HepG2 (cell line): ENCODE data around the gene SMTNL1. TPM values are rescaled to one million over a fixed set of nuclear protein-coding genes. Genes with fewer than 3 reads are reported as not detected.

Experiments used
- AKAP8 ChIP-seq: sonication (generic); formaldehyde crosslinking; IDR thresholded peaks from 2 replicates; pipeline ENCODE4 v1.5.1; 2020; ENCODE audit warnings: mild to moderate bottlenecking, missing genetic modification reagents
- NFYC ChIP-seq: IDR thresholded peaks from 2 replicates; pipeline ENCODE4 v1.6.1; 2016; ENCODE audit warnings: missing genetic modification reagents, missing compliant biosample characterization
- PHF8 ChIP-seq: sonication (generic); formaldehyde crosslinking; IDR thresholded peaks from 2 replicates; pipeline ENCODE4 v1.5.0; 2020; ENCODE audit warnings: missing genetic modification reagents
- TGIF2 ChIP-seq: IDR thresholded peaks from 2 replicates; pipeline ENCODE4 v1.6.1; 2016; ENCODE audit warnings: control low read depth, missing compliant biosample characterization
- ZFP36 ChIP-seq: fragments of 150-350 bp; IDR thresholded peaks from 2 replicates; pipeline ENCODE4 v1.6.1; 2018; ENCODE audit warnings: borderline replicate concordance, low read length, low read depth; ENCODE audit not compliant: partially characterized antibody
- ZNF549 ChIP-seq: sonication (generic); formaldehyde crosslinking; IDR thresholded peaks from 2 replicates; pipeline ENCODE4 v1.5.0; 2020; ENCODE audit warnings: missing genetic modification reagents
- ZNF556 ChIP-seq: sonication (generic); formaldehyde crosslinking; IDR thresholded peaks from 2 replicates; pipeline ENCODE4 v1.4.0; 2020; ENCODE audit warnings: mild to moderate bottlenecking, missing genetic modification reagents, borderline replicate concordance
- ZNF558 ChIP-seq: sonication (generic); formaldehyde crosslinking; IDR thresholded peaks from 2 replicates; pipeline ENCODE4 v1.9.0; 2022; ENCODE audit warnings: mild to moderate bottlenecking, missing genetic modification reagents, borderline replicate concordance
- ZNF878 ChIP-seq: sonication (generic); formaldehyde crosslinking; IDR thresholded peaks from 2 replicates; pipeline ENCODE4 v1.8.1; 2023; ENCODE audit warnings: mild to moderate bottlenecking, missing genetic modification reagents, moderate library complexity
- ZSCAN5A ChIP-seq: sonication (generic); formaldehyde crosslinking; IDR thresholded peaks from 2 replicates; pipeline ENCODE4 v1.8.0; 2022; ENCODE audit warnings: mild to moderate bottlenecking, missing genetic modification reagents, borderline replicate concordance
- polyA plus RNA-seq, 8 experiments: library from polyadenylated mRNA; depleted of rRNA in 3 of 8; stranded (reverse) in 7 of 8; unstranded in 1 of 8; fragments of >200 nt; fragmentation: Illumina TruSeq in 4 of 8; extraction: Trizol in 4 of 8; gene quantifications; 2 replicates each; pipeline versions ENCODE4 v1.2.1 to v1.2.3, GENCODE V29; 2011 to 2016; ENCODE audit warnings: low read depth in 4 of 8, missing spikeins in 1 of 8, mixed read lengths in 1 of 8; ENCODE audit not compliant: insufficient read depth in 1 of 8
- total RNA-seq, 5 experiments: library from RNA; depleted of rRNA; stranded (reverse); fragments of >200 nt; fragmentation: Illumina TruSeq; extraction: Trizol; gene quantifications; 2 replicates each; pipeline ENCODE4 v1.2.3, GENCODE V29; 2016; ENCODE audit warnings: low read depth in 1 of 5
- TF ChIP-seq, protein P1 (sequence below), 2 experiments: fragments of 450-650 bp in 1 of 2; sonication (generic) in 1 of 2; formaldehyde crosslinking; IDR thresholded peaks; 2 replicates each; pipeline versions ENCODE4 v1.5.0 to v1.8.0; 2020 to 2022; ENCODE audit warnings: mild to moderate bottlenecking in 1 of 2, missing genetic modification reagents in 1 of 2
- TF ChIP-seq, protein P2 (sequence below): sonication (generic); formaldehyde crosslinking; IDR thresholded peaks from 2 replicates; pipeline ENCODE4 v1.5.1; 2020; ENCODE audit warnings: missing genetic modification reagents, mild to moderate bottlenecking, borderline replicate concordance
- TF ChIP-seq, protein P3 (sequence below): sonication (generic); formaldehyde crosslinking; IDR thresholded peaks from one replicate; pipeline ENCODE4 v1.5.1; 2020; ENCODE audit warnings: mild to moderate bottlenecking, missing genetic modification reagents; ENCODE audit errors: not compliant biosample characterization
- TF ChIP-seq, protein P4 (sequence below): sonication (generic); formaldehyde crosslinking; IDR thresholded peaks from 2 replicates; pipeline ENCODE4 v1.5.0; 2020; ENCODE audit warnings: missing genetic modification reagents

SMTNL1 gene
- total and polyA plus RNA-seq, 2 of the 13 experiments (the other 11 are each of a cell fraction or from before 2014, with no cell fraction given) = 0.04 TPM; not detected in 1

DNA sequence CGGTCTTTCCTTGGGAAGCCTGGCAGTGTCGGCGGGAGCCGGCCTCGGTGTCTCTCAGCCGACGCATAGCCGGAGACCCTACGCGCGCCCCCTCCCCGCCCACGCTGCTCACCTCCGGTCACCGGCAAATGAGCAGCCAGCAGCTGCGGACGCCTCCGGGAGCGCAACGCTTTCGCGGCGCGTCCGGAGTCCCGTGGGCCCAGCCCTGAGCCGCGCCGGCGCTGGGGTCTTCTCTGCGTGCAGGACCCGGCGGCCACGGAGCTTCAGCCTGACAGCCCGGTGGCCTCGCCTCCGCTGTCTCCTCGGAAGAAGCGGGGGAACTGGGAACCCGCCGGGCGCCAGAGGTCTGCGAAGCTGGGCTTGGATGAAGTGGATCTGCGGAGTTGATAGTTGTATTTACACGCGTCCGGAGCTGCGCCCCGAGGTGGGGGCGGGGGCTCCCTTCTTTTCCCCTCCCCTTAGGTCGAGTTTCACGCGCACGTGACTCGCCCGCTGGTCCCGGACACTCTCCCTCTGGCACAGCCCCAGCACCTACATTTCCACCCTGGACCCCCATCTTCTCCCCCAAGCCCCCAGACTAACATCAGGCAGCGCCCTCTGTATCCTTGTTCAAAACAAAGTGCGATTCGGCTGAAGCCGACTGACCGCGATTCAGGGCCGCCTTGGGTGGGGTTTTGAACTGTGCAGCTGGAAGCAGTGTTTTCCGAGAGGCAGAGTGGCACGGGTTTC, 21.9 kb upstream of the SMTNL1 start, which contains the start of gene SLC43A1 (continued):
- TF ChIP-seq, protein P1, sequence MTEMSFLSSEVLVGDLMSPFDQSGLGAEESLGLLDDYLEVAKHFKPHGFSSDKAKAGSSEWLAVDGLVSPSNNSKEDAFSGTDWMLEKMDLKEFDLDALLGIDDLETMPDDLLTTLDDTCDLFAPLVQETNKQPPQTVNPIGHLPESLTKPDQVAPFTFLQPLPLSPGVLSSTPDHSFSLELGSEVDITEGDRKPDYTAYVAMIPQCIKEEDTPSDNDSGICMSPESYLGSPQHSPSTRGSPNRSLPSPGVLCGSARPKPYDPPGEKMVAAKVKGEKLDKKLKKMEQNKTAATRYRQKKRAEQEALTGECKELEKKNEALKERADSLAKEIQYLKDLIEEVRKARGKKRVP (CRISPR knock-in tag; IDR thresholded peaks at IDR 0.05) = peak in 1 of 2 experiments; percentile 62; a peak in 2 of 4 replicates
- no peak for TF ChIP-seq ZNF549 (CRISPR knock-in tag)
- TF ChIP-seq ZFP36 = no peak
- TF ChIP-seq ZNF556 (CRISPR knock-in tag) = peak; percentile 40; the same call in 1 of the 2 replicates
- TF ChIP-seq ZNF878 (CRISPR knock-in tag) = peak; percentile 32; the same call in 1 of the 2 replicates
- TF ChIP-seq, protein P2, sequence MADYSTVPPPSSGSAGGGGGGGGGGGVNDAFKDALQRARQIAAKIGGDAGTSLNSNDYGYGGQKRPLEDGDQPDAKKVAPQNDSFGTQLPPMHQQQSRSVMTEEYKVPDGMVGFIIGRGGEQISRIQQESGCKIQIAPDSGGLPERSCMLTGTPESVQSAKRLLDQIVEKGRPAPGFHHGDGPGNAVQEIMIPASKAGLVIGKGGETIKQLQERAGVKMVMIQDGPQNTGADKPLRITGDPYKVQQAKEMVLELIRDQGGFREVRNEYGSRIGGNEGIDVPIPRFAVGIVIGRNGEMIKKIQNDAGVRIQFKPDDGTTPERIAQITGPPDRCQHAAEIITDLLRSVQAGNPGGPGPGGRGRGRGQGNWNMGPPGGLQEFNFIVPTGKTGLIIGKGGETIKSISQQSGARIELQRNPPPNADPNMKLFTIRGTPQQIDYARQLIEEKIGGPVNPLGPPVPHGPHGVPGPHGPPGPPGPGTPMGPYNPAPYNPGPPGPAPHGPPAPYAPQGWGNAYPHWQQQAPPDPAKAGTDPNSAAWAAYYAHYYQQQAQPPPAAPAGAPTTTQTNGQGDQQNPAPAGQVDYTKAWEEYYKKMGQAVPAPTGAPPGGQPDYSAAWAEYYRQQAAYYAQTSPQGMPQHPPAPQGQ (CRISPR knock-in tag) = no peak
- TF ChIP-seq, protein P3, sequence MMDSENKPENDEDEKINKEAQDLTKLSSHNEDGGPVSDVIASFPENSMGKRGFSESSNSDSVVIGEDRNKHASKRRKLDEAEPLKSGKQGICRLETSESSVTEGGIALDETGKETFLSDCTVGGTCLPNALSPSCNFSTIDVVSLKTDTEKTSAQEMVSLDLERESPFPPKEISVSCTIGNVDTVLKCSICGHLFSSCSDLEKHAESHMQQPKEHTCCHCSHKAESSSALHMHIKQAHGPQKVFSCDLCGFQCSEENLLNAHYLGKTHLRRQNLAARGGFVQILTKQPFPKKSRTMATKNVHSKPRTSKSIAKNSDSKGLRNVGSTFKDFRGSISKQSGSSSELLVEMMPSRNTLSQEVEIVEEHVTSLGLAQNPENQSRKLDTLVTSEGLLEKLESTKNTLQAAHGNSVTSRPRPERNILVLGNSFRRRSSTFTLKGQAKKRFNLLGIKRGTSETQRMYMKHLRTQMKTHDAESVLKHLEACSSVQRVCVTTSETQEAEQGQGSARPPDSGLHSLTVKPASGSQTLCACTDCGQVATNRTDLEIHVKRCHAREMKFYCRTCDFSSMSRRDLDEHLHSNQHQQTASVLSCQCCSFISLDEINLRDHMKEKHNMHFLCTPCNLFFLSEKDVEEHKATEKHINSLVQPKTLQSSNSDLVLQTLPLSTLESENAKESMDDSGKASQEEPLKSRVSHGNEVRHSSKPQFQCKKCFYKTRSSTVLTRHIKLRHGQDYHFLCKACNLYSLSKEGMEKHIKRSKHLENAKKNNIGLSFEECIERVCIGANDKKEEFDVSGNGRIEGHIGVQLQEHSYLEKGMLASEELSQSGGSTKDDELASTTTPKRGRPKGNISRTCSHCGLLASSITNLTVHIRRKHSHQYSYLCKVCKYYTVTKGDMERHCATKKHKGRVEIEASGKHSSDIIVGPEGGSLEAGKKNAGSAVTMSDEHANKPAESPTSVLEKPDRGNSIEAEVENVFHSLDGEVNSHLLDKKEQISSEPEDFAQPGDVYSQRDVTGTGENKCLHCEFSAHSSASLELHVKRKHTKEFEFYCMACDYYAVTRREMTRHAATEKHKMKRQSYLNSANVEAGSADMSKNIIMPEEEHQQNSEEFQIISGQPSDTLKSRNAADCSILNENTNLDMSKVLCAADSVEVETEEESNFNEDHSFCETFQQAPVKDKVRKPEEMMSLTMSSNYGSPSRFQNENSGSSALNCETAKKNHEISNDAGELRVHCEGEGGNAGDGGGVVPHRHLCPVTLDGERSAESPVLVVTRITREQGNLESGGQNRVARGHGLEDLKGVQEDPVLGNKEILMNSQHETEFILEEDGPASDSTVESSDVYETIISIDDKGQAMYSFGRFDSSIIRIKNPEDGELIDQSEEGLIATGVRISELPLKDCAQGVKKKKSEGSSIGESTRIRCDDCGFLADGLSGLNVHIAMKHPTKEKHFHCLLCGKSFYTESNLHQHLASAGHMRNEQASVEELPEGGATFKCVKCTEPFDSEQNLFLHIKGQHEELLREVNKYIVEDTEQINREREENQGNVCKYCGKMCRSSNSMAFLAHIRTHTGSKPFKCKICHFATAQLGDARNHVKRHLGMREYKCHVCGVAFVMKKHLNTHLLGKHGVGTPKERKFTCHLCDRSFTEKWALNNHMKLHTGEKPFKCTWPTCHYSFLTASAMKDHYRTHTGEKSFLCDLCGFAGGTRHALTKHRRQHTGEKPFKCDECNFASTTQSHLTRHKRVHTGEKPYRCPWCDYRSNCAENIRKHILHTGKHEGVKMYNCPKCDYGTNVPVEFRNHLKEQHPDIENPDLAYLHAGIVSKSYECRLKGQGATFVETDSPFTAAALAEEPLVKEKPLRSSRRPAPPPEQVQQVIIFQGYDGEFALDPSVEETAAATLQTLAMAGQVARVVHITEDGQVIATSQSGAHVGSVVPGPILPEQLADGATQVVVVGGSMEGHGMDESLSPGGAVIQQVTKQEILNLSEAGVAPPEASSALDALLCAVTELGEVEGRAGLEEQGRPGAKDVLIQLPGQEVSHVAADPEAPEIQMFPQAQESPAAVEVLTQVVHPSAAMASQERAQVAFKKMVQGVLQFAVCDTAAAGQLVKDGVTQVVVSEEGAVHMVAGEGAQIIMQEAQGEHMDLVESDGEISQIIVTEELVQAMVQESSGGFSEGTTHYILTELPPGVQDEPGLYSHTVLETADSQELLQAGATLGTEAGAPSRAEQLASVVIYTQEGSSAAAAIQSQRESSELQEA = peak; percentile 44
- TF ChIP-seq, protein P4, sequence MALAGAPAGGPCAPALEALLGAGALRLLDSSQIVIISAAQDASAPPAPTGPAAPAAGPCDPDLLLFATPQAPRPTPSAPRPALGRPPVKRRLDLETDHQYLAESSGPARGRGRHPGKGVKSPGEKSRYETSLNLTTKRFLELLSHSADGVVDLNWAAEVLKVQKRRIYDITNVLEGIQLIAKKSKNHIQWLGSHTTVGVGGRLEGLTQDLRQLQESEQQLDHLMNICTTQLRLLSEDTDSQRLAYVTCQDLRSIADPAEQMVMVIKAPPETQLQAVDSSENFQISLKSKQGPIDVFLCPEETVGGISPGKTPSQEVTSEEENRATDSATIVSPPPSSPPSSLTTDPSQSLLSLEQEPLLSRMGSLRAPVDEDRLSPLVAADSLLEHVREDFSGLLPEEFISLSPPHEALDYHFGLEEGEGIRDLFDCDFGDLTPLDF (CRISPR knock-in tag) = no peak
- no peak for TF ChIP-seq ZSCAN5A (CRISPR knock-in tag)
- 0 out of 2 replicates have a peak, but pooled peaks have one; percentile 48 for TF ChIP-seq AKAP8 (CRISPR knock-in tag)
- no peak for TF ChIP-seq NFYC (CRISPR knock-in tag)
- peak; percentile 73 for TF ChIP-seq PHF8 (CRISPR knock-in tag)
- TF ChIP-seq ZNF558 = no peak
- TF ChIP-seq TGIF2 (CRISPR knock-in tag) = no peak
